HG02981 (cell line): ENCODE data around the gene SPDEF.

ENCODE experiments used
- ATAC-seq: cut with Tn5 transposase; IDR thresholded peaks from one replicate; pipeline ENCODE4 v1.9.1; 2021; ENCODE audit warnings: mild to moderate bottlenecking, moderate library complexity; ENCODE audit not compliant: unreplicated experiment

The SPDEF gene

DNA sequence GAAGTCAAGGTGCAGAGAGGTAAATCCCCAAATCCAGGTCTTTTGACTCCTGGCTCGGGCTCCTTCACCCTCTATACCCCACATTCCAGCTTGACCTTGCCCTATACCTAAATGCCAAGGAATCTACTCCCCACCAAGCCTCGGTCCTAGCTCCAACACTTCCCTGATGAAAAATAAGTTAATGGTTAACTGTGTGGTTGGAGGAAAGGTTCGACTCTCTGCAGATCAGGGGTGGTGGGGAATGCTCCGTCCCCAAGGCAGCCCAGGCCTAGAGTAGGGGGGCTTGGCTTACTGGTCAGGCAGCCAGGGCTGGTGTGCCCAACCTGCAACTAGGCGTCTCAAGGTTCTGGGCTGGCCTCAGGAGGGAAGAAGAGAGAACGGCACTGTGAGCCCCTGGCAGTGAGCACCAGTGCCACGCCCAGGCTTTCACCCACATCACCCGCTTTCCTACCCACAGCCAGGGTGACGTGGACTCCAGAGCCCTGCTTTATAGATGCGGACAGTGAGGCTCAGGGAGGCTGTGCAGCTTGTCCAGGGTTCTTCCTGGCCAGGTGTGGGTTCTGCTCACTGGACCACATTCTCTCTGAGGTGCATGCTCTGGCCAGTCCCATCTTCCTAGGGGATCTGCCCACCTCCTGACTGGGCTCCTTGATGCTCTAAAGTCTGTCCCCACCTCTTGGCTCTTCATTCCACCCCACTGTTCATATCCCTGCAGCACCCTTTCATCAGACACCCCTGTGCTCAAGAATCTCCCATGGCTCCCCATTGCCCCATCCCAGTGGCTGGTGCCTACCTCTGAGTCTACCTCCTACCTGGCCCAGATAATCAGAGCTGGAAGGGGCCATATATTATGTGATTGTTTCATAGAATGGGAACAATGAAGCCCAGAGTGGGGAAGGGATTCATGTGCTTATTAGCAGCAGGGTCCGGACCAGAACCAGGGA lies 8.2 kb downstream of the SPDEF start:
- no peak for ATAC-seq

DNA sequence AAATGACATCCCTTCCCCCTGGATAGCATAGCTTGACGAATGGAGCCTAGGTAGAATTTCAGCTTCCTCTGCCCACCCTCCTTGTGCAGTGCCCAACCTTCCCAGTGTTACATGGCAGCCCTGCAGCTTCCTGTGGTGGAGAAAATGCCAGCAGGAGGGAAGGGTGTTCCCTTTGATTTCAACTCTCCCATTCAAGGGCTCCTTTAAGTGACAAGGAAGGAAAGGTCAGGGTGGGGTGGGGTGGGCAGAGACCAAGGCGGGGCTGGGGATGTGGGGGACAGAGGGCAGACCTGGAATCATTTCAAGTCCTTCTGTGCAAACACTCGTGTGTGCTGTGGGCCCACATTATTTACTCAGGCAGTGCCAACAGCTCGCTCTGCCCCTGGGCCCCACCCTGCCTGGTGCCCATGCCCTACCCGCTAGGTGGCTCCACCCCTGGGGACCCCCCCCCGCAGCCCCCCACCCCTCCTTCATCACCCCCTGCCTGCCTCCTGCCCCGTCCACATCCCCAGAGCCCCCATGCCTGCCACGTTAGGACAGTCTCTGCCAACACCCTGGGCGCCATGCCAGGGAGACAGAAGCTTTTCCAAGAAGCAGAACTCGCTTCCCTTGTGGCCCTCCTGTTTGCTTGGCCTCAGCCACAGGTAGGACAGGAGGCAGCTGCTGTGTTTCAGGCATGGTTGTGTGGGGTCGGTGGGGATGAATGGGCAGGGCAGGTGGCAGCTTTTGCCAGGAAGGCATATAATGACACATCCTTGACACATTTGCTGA lies 9.4 kb downstream of the SPDEF start:
- ATAC-seq, result no peak

DNA sequence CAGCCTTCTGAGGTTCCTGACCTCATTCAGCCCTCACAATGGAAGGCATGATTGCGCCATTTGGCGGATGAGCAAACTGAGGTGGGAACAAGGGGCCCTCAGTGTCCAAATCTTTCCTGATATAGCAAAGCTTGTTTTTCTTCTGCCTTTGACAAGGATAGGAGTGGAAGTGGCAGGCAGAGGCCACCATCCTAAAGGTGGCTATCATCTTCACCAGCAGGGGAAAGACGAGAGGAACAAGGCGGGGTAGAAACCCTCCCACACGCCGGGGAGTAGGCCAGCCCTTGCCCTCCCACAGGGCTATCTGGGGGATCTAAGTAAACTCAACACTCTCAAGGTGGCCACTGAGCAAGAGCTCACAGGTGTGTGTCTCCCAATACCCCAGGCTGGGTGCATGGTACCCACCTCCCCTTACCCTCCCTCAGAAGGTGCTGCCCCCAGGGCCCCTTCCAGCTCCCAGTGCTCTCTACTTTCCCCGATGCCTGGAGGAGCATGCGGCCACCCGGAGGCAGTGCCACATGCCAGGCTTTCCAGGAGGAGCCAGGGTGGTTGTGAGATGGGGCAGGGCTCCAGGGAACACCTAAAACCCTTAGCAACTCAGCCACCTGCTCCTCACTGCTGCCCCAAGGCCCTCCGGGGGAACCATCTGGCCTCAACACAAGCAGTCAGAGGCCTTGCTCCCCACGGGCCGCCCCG lies 11.2 kb downstream of the SPDEF start:
- no peak for ATAC-seq

- no peak for ATAC-seq
Measured at GRCh38 chr6:34544052-34544604, 12.0 kb downstream of the SPDEF start.

- ATAC-seq, result no peak
Measured at GRCh38 chr6:34543421-34543820, 12.7 kb downstream of the SPDEF start.

- no peak for ATAC-seq
Measured at GRCh38 chr6:34540841-34541240, 15.3 kb downstream of the SPDEF start.

GRCh38 chr6:34540222-34540621 lies 15.9 kb downstream of the SPDEF start:
- ATAC-seq, result no peak

- ATAC-seq, result no peak
Measured at GRCh38 chr6:34539181-34539580, 16.9 kb downstream of the SPDEF start.

DNA sequence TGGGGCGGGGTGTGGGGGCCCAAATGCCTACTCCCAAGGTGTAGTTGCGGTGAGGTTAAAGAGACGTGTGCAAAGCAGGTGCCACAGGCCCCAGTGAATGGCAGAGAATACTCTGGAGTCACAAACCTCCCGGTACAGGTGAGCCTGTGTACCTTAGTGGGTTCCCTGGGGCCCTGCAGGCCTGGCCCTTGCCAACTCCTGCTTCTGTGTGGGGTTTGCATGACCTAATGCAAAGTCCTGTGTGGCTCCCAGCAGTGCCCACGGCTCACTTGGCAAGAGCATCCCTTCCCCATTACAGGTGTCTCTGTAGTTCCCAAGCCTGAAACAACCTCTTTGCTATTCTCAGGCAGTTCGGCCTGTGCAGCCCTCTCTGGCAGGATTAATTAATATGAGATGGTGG lies 17.5 kb downstream of the SPDEF start:
- ATAC-seq, result no peak

- no peak for ATAC-seq
Measured at GRCh38 chr6:34537922-34538550, 18.1 kb downstream of the SPDEF start.

DNA sequence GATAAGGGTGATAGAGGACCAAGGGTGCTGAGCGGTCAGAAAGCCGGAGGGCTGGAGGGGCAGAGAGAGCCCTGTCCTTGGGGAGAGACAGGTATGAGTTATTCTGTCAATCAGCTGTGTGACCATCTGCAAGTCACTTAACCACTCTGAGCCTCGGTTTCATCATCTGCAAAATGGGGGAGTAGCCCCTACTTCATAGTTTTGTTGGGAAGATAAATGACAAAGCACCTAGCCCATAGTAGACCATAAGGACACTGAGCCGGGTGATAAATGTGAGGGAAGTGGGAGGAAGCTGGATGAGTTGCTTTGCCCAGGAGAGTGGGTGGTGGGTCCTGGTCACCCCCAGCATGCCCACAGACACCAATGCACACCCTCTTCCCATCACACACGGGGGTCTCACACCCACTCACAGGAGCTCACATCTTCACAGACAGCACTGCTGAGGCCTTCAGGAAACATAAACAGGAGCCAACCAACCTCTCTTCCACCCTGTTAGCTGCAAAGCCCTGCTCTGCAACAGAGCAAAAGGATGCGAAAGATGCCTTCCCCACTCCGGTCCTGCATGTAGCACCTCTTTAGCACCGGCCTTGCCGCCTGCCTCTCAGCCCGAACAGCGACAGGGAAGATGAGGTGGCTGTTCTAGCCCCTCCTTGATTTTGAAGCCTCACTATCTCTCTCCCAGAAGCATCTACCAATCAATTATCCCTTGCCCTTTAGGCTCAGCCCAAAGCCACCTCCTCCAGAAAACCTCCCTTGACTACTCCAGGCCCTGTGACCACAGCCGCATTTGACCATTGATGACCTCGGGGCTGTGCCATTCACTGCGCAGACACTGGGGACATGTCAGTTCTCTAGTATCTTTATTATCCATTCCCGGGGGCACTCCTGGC lies 18.9 kb downstream of the SPDEF start:
- ATAC-seq, result no peak

DNA sequence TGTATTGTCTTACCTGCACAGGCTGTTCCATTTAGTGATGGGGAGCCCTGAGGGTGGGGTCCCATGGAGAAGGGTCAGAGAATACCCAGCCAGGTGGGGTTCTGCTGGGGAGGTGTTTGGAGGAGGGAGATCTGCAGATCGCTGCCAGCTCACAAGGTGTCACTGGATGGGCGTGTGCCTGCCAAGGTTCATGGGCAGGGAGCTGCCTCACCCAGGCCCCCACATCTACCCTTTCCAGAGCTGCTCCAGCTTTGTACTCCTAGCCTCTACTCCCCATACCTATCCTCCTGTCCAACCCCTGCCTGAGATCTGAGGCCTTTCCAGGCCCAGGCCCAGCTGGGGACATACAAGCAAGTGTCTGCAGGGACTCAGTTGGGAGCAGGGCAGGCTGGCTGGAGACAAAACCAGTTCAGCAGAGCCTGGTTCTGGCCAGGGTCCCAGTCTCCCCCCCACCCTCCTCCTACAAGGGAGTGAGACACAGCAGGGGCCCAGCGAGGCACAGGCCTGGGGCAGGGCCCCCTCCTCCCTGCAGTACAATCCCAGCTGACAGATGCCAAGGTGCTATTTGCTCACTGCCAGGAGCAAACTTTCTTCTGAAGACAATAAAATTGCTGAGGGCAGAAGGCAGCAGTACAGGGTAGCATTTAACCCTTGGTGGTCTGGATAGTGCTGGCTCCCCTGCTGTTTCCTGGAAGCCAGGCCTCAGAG lies 19.7 kb downstream of the SPDEF start:
- ATAC-seq, result no peak

- no peak for ATAC-seq
Measured at GRCh38 chr6:34535646-34536045, 20.5 kb downstream of the SPDEF start.

DNA sequence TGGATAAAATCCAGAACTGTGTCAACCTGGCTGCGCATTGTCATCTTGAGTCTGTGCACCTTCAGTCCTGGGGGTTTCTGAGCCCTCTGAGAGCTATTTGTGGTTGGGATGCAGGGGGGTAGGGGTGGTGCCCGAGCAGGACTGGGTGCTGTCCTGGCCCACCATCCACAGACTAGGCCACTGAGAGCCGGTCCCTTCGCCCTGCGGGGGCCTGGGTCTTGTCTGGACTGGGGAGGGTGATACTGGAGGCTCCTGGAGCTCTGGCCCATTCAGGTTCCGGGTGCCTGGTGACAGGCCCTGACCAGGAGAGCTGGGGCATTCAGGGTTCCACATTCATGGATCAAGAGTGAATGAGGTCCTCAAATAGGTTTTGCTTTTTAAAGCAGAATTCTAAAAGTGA lies 20.9 kb downstream of the SPDEF start:
- no peak for ATAC-seq

DNA sequence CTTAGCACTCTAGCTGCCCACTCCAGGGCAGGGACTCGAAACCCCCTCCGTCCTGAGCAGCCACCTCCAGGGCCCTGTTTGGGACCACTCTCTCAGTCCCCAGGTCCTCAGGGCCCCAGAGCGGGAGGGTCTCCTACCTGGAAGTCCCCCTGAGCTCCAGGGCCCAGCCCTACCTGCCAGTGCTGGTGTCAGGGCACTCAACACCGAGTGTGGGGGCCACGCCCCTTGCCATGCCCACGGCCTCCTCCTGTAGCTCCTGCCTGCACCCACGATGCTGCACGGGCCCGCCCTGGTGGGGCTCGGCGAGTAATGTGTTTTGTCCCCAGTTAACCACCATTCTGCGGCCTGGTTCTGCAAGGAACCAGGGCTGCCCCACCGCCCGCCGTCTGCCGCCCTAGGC lies 21.5 kb downstream of the SPDEF start:
- ATAC-seq, result no peak

DNA sequence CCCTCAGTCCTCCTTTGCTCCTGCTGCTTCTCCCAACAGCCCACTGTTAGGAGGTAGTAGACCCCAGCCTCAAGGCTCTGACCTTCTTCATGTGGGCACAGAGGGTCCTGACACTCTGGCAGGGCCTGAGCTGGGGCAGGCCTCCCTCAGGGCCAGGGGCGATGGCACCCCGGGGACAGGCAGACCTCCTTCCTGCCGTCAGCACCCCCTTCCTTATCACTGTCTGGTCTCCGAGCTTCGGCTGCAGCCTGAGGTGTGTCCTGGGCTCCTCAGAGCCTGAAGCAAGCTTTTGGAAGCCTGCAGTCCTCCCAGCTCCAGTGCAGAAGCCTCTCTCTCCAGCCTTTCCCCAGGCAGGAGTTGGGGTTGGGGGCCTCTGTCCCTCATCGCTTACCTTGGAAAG lies 22.0 kb downstream of the SPDEF start:
- no peak for ATAC-seq

DNA sequence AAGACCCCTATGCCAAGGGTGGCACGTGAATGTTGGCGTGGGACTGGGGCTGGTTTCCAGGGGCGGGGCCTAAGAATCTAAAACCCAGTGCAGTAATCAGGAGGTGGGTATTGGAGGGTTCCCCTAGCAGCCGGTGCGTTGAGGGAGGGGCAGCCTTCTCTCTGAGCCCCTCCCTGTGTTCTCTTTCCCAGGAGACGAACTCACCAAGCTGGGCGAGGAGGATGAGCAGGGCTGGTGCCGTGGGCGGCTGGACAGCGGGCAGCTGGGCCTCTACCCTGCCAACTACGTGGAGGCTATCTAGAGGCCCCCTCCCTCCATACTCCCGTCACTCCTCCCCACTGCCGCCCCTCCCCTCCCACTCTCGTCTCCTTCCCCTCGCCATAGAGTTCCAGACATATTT lies 23.9 kb downstream of the SPDEF start:
- ATAC-seq, result no peak

- no peak for ATAC-seq
Measured at GRCh38 chr6:34531580-34532201, 24.4 kb downstream of the SPDEF start.
